Cardiac fibroblast (primary cell): ENCODE data around the gene GNPTAB.

ENCODE experiments used
- DNase-seq, 2 donors: peaks; one replicate each; pipeline versions ENCODE4 v3.0.0 to v3.0.0-alpha.2; 2010; ENCODE audit warnings: low read depth in 2 of 2
- H3K4me3 ChIP-seq, 2 donors: replicated peaks in 1 of 2; 1 replicate in 1 of 2; 2 replicates in 1 of 2; pipeline ENCODE4 v1.5.1; 2011; ENCODE audit warnings: low read depth in 2 of 2, low read length in 2 of 2, mild to moderate bottlenecking in 2 of 2, moderate library complexity in 1 of 2
- TF ChIP-seq, protein P1 (sequence below): IDR thresholded peaks from one replicate; pipeline ENCODE4 v1.5.1; 2011; ENCODE audit warnings: low read depth, mild to moderate bottlenecking, low read length, inconsistent platforms

The GNPTAB gene

DNA sequence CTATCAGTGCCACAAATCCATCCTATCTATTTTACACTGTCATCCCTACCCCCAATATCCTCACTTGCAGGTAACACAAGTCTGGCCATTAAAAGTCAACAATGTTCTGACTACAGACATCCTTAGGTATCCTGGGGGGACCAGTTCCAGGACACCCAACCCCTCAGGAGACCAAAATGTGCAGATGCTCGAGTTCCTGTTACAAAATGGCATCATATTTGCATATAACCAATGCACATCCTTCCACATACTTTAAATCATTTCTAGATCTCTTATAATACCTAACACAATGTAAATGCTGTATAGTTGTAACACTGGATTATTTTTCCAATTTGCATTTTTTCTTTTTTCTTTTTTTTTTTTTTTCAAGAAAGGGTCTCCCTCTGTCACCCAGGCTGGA, 98.4 kb downstream of the GNPTAB start:
- TF ChIP-seq, protein P1, sequence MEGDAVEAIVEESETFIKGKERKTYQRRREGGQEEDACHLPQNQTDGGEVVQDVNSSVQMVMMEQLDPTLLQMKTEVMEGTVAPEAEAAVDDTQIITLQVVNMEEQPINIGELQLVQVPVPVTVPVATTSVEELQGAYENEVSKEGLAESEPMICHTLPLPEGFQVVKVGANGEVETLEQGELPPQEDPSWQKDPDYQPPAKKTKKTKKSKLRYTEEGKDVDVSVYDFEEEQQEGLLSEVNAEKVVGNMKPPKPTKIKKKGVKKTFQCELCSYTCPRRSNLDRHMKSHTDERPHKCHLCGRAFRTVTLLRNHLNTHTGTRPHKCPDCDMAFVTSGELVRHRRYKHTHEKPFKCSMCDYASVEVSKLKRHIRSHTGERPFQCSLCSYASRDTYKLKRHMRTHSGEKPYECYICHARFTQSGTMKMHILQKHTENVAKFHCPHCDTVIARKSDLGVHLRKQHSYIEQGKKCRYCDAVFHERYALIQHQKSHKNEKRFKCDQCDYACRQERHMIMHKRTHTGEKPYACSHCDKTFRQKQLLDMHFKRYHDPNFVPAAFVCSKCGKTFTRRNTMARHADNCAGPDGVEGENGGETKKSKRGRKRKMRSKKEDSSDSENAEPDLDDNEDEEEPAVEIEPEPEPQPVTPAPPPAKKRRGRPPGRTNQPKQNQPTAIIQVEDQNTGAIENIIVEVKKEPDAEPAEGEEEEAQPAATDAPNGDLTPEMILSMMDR, result no peak
- no peak for DNase-seq

DNA sequence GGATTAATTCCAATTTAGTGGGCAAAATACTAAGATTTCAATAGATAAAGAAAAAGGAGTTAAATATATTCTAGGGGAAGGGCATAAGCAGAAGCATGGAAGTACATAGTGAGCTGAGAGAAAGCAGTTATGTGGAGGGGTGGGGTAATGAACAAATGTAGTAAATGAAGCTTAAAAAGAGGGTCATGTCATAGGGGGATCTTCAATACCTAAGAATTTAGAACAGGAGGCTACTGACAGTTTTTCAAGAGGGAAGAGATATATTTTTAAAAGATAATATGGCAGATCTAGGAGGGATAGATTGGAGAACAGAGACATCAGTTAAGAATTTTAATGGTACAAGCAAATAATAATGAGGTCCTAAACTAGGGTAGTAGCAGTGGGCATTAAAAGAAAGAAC, 100.9 kb downstream of the GNPTAB start:
- no peak overlapping the region for H3K4me3 ChIP-seq
- TF ChIP-seq, protein P1, result no peak
- no peak for DNase-seq

More for the DNA sequence above, 98.4 kb downstream of the GNPTAB start:
- no peak overlapping the region for H3K4me3 ChIP-seq

DNA sequence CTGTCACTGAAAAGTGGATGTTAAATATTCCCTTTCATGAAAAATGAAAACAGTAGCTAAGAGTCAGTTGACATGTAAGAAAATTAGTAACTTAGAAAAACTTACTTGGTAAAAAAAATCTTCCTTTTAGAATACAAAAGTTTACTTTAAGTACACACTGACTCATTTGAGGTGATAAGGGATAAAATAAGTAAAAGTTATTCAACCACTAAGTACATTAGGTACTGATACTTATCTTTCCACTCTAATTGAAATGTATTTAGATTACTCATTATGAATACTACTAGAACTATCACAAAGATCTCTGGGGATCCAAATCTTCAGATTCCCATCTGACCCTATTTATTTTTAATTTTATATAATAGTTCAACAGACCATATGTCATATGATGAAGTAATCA, 103.7 kb downstream of the GNPTAB start:
- no peak overlapping the region for H3K4me3 ChIP-seq
- no peak for DNase-seq
- TF ChIP-seq, protein P1, result no peak

DNA sequence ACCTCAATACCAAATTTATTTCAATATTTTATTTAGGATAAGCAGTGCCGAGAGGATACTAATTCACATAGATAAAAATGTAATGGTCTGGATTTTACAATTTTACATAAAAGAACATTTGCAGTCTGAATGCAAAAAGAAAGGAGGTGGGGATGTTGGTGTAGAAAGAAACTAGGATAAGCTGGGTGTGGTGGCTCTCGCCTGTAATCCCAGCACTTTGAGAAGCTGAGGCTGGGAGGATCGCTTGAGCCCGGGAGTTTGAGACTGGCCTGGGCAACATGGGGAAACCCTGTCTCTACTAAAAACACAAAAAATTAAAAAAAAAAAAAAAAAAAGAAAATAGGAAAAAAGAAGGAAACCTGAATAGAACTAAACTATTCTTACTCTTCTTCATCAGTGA, 108.4 kb downstream of the GNPTAB start:
- TF ChIP-seq, protein P1, result no peak
- no peak for DNase-seq
- no peak overlapping the region for H3K4me3 ChIP-seq

DNA sequence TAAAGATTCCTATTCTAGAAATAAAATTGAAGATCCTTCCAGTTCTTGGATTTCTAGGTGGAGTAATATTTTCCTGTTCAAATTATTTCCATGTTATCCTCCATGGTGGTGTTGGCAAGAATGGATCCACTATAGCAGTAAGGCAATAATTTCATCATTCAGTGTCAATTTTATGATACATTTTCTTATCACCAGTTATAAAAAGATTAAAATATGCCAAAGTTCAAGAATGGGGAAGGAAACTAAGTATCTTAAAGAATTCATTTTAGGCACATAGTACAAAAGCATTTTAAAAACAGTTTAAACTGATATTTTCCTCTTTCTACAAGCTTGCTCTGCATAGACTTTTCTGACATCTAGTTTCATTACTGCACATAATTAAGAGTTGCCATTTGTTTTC, 110.6 kb downstream of the GNPTAB start:
- TF ChIP-seq, protein P1, result no peak
- no peak overlapping the region for H3K4me3 ChIP-seq
- DNase-seq, result no peak

DNA sequence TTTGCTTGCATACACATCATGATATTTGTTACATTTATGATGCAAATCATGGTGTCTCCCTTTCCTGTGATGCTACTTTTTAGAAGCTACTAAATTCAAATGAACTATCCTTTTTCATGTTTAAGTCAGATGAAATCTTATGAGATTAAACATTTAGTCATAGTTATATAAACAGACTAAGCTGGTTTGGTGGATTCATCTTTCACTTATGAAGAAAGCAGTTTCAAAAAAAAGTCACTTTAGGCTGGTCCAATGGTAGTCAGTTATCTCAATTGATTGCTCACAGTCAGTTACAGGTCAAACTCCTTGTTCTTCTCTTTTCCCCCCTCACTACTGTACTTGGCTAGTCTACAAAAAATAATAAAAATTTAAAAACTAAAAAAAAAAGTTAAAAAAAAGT, 111.2 kb downstream of the GNPTAB start:
- no peak overlapping the region for H3K4me3 ChIP-seq
- TF ChIP-seq, protein P1, result no peak
- peak in 1 of 2 donors; percentile 38 for DNase-seq

DNA sequence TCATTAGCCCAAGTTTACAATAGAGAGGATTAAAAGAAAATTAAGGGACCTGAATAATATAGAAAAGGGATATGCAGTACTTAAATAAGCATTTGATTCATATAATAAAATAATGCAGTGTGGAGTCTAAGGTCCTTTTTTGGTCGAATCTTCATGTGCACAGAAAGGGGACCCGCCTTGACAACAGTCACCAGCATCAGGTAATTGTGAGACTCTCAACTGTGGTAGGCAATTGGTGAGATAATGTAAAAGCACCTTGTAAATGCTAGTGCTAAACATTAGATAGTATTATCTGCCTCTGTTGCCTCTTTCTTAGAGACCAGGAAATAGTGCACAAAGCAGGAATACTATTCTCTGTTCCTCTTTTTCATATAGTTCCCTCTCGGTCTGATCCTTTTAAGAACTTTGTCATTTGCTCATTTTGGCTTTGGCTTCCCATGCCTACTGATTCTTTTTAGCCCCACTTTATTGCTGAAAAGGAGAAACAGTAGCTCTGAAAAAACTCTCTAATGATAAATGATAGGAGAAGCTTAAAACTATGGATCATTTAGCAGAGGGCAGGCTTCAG, 115.8 kb downstream of the GNPTAB start:
- no peak for DNase-seq
- TF ChIP-seq, protein P1, result no peak
- no peak overlapping the region for H3K4me3 ChIP-seq
